Suprapubic skin (tissue), 4 donors: ENCODE measurements around the gene DGCR6L. TPM values are rescaled to one million over a fixed set of nuclear protein-coding genes. Genes with fewer than 3 reads are reported as not detected.
"Not testable (repeated sequence)": the region's sequence is repeated elsewhere in the genome, so short reads cannot be mapped to it uniquely, and the experiment has no call there.

ENCODE experiments used
- DNase-seq, 2 donors: peaks; one replicate each; pipeline ENCODE4 v3.0.0-alpha.2; 2019; ENCODE audit warnings: low spot score in 2 of 2
- H3K27ac ChIP-seq: fragments of 200-600 bp; sonication (generic); one replicate; pipeline ENCODE4 v1.5.1; 2019
- H3K27me3 ChIP-seq: fragments of 200-600 bp; sonication (generic); one replicate; pipeline ENCODE4 v1.5.1; 2019
- H3K36me3 ChIP-seq: fragments of 200-600 bp; sonication (generic); one replicate; pipeline ENCODE4 v1.5.1; 2019
- H3K4me1 ChIP-seq: fragments of 200-600 bp; sonication (generic); one replicate; pipeline ENCODE4 v1.5.1; 2019
- H3K4me3 ChIP-seq: fragments of 200-600 bp; sonication (generic); one replicate; pipeline ENCODE4 v1.5.1; 2019; ENCODE audit warnings: mild to moderate bottlenecking
- H3K9me3 ChIP-seq: fragments of 200-600 bp; sonication (generic); one replicate; pipeline ENCODE4 v1.5.1; 2019
- EP300 ChIP-seq: sonication (generic); formaldehyde crosslinking; IDR thresholded peaks from one replicate; pipeline ENCODE4 v1.6.1; 2017; ENCODE audit warnings: antibody characterized with exemption
- POLR2A ChIP-seq, 2 donors: fragments of 450-650 bp; IDR thresholded peaks; one replicate each; pipeline ENCODE4 v1.6.1; 2017; ENCODE audit warnings: antibody characterized with exemption in 2 of 2, mild to moderate bottlenecking in 2 of 2, moderate library complexity in 2 of 2
- POLR2AphosphoS5 ChIP-seq, 3 donors: sonication (generic); formaldehyde crosslinking; IDR thresholded peaks; one replicate each; pipeline ENCODE4 v1.6.1; 2017; ENCODE audit warnings: antibody characterized with exemption in 3 of 3
- WGBS: methylation state at CpG from one replicate; pipeline ENCODE4 v1.1.5; 2018; 5-methylcytosine and 5-hydroxymethylcytosine counted together
- total RNA-seq, 4 donors: library from RNA; depleted of rRNA; stranded (reverse); fragments of >200 nt; gene quantifications; one replicate each; pipeline ENCODE4 v1.1.0, GENCODE V29; 2016
- TF ChIP-seq, protein P1 (sequence below), 2 donors: fragments of 200-600 bp in 1 of 2; fragments of 450-650 bp in 1 of 2; sonication (generic) in 1 of 2; IDR thresholded peaks; one replicate each; pipeline ENCODE4 v1.5.1; 2016 to 2019; ENCODE audit warnings: antibody characterized with exemption in 2 of 2, mild to moderate bottlenecking in 1 of 2, moderate library complexity in 1 of 2

The DGCR6L gene
- total RNA-seq, 4 donors from 2014 or later = 45.9 to 75.2 (median 63.0) TPM

DNA sequence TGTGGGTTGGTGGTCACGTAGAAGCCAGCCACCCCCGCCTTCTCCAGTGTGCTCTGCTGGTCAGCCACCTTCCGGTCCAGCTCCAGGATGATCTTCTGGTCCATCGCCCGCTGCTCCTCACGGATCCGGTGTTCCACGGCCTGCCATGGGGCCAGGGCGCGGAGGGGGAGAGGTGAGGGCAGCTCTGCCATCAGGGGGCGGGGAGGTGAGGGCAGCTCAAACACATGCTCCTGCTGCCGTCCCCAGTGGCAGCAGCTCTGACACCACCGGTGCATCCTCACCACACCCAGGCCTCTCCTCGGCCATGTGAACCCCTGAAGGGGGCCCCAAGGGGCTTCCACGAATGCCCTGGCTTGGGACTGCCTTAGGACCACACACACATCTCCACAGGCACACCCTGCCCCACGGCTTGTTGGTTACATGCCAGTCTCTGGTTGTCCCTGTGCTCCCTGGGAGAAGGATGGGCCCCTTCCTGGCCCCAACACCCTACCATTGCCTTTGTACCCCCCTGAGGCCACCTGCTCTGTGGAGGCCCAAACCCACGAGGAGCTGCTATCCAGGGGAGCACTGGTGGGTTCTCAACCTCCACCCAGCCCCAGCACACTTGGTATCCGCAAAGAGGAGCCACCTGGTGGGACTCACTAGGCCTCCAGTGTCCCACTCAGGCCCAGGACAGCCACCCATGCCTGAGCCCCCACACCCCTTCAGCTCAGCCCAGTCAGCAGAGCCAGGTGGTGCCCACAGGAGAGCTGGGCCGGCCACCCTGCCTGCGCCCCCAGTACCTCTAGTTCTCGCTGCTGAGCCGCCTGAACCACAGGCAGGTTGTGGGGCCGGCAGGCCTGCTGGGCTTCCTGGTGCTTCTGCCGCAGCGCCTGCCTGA is 4.3 kb downstream of the DGCR6L start:
- Histone ChIP-seq H3K27me3 (no peaks in the 10 kb centered on the region), H3K27ac (no peak overlapping the region), H3K4me1 (peaks cover 36% of the 10 kb centered on the region), H3K9me3 (no peaks in the 10 kb centered on the region), H3K36me3 (peaks cover 12% of the 10 kb centered on the region), H3K4me3 (no peak overlapping the region)
- TF ChIP-seq POLR2AphosphoS5 (IDR thresholded peaks at IDR 0.05) (no peak), EP300 (no peak), POLR2A (IDR thresholded peaks at IDR 0.05) (no peak)
- TF ChIP-seq, protein P1, sequence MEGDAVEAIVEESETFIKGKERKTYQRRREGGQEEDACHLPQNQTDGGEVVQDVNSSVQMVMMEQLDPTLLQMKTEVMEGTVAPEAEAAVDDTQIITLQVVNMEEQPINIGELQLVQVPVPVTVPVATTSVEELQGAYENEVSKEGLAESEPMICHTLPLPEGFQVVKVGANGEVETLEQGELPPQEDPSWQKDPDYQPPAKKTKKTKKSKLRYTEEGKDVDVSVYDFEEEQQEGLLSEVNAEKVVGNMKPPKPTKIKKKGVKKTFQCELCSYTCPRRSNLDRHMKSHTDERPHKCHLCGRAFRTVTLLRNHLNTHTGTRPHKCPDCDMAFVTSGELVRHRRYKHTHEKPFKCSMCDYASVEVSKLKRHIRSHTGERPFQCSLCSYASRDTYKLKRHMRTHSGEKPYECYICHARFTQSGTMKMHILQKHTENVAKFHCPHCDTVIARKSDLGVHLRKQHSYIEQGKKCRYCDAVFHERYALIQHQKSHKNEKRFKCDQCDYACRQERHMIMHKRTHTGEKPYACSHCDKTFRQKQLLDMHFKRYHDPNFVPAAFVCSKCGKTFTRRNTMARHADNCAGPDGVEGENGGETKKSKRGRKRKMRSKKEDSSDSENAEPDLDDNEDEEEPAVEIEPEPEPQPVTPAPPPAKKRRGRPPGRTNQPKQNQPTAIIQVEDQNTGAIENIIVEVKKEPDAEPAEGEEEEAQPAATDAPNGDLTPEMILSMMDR (IDR thresholded peaks at IDR 0.05) = no peak
- peak in 1 of 2 donors; percentile 61 for DNase-seq
- WGBS = 80% methylated on average over 13 of the region's 25 CpGs

DNA sequence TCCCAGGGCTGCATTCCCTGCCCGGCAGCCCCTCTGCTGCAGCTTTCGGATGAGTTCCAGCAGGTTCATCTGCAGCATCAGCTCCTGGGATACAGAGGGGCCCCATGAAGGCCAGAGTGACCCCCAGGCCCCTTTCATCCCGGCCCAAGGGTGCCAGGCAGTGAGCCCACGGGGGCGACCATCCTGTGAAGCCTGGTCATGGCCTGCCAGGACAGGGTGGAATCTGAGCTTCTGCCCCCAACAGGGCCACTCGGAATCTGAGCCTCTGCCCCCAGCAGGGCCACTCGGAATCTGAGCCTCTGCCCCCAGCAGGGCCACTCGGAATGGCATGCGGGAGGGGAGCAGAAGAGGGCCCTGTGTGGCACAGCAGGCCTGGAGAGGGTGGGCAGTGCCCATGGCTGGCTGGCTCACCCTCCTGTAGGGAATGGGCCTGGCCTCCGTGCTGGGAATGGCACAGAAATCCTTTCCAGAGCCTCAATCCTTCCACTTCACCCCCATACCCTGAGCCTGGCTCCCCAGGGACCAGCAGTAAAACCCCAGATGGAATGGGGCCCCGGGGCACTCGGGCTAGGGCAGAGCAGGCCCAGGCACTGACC is 5.0 kb downstream of the DGCR6L start:
- not testable (repeated sequence) for H3K9me3 ChIP-seq, H3K27ac ChIP-seq, H3K4me3 ChIP-seq, H3K27me3 ChIP-seq
- DNase-seq = peak in 1 of 2 donors; percentile 60
- peaks cover 33% of the 10 kb centered on the region for H3K4me1 ChIP-seq
- 83% methylated on average over 2 of the region's 12 CpGs for WGBS
- H3K36me3 ChIP-seq = peaks cover 12% of the 10 kb centered on the region

DNA sequence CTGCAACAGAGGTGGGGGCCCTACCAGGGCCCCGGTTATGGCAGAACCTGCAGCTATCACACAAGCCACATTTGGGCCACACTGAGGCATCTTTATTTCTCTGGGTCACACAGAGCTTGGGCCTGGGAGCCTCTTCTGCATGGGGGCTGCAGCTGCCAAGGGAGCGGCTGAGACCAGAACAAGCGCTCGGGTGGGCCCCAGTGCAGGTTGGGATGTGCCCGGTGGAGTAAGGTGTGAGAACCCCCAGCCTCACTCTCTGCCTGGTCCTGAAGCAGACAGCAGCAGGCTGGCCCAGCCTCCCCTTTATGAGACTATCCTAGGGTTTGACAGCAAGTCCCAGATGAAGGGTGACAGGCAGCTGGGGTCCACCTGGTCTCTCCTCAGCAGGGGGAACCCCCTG is 5.7 kb downstream of the DGCR6L start:
- H3K27me3 ChIP-seq, H3K27ac ChIP-seq, DNase-seq, H3K4me3 ChIP-seq, H3K9me3 ChIP-seq: not testable (repeated sequence)
- H3K36me3 ChIP-seq = peaks cover 12% of the 10 kb centered on the region
- 94% methylated on average over 3 of the region's 5 CpGs for WGBS
- H3K4me1 ChIP-seq = peaks cover 32% of the 10 kb centered on the region

DNA sequence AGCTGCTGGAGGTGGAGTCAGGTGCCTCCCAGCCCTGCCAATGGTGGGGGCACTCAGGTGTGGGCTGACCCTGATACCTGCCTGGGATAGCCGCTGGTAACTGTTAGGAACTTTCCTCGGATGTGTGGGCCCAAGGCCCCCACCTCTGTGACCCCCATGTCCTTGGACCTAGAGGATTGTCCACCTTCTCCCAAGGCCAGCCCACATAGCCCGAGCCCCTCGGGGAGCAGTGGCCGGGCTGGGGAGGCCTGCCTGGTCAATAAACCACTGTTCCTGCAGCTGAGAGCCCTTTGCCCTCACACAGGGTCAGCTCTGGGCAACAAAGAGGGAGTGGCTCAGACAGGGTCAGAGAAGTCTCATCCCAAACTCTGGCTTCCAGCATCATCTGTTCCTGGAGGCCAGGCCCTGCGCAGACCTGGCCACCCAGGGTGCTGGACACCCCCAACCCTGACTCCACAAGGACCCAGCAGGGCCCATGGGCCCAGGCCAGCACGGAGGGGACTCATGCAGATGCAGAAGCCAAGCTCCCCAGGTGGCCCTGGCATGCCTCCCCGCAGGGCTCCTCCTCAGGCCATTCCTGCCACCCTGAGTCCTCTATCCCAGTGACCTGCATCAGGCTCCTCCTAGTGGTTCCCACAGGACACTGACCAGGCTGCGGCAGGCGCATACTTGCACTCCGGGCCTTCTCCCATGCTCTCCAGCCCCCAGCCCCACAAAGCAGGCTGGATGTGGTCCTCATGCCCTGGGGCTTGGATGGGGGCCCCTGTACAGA is 6.4 kb downstream of the DGCR6L start:
- peaks cover 27% of the 10 kb centered on the region for H3K4me1 ChIP-seq
- H3K9me3 ChIP-seq, H3K27me3 ChIP-seq, H3K4me3 ChIP-seq, H3K27ac ChIP-seq: not testable (repeated sequence)
- 96% methylated on average over 4 of the region's 11 CpGs for WGBS
- DNase-seq = peak in 1 of 2 donors; percentile 44
- H3K36me3 ChIP-seq = peaks cover 12% of the 10 kb centered on the region

DNA sequence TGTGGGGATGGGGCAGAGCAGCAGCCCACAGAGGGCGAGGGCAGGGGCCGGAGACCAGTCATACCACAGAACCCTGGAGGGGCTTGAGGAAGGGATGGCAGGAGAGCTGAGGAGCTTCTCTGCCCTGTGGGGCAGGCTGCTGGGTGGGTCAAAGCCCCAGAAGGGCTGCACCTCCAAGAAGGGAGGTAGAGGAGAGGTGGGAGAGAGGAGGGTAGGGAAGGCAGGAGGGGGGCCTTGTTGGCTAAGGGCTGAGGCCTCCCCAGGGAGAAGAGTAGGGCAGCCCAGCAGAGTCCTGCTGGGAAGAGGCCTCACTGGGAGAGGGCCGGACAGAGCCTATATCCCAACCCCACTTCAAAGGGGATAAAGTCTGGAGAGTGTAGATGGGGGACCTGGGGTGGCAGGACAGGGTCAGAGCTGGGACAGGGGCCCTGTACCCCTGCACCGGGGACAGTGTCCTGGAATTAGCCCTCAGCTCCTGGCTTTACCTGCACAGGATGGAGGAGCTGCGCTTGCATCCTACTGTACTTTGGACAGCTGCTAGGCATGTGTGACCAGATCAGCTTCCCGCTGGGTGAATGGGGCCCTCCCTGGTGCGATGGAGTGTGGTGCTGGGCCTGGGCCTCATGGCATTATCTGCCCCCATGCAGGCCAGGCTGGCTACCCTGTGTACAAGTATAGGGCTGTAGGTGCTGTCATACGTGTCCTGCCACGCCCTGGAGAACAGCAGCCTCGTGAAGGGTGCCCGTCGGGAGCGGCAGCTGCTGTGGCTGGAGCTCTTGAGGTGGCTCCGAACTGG is 7.3 kb downstream of the DGCR6L start:
- no peak overlapping the region for H3K27ac ChIP-seq
- 87% methylated on average over 6 of the region's 14 CpGs for WGBS
- TF ChIP-seq EP300 (no peak), POLR2A (IDR thresholded peaks at IDR 0.05) (no peak), POLR2AphosphoS5 (IDR thresholded peaks at IDR 0.05) (no peak)
- TF ChIP-seq, protein P1 (IDR thresholded peaks at IDR 0.05) = no peak
- H3K4me3 ChIP-seq = no peak overlapping the region
- DNase-seq = peak; percentile 51 to 66
- no peaks in the 10 kb centered on the region for H3K9me3 ChIP-seq
- H3K36me3 ChIP-seq = peaks cover 12% of the 10 kb centered on the region
- peaks cover 18% of the 10 kb centered on the region for H3K4me1 ChIP-seq
- H3K27me3 ChIP-seq = no peaks in the 10 kb centered on the region

DNA sequence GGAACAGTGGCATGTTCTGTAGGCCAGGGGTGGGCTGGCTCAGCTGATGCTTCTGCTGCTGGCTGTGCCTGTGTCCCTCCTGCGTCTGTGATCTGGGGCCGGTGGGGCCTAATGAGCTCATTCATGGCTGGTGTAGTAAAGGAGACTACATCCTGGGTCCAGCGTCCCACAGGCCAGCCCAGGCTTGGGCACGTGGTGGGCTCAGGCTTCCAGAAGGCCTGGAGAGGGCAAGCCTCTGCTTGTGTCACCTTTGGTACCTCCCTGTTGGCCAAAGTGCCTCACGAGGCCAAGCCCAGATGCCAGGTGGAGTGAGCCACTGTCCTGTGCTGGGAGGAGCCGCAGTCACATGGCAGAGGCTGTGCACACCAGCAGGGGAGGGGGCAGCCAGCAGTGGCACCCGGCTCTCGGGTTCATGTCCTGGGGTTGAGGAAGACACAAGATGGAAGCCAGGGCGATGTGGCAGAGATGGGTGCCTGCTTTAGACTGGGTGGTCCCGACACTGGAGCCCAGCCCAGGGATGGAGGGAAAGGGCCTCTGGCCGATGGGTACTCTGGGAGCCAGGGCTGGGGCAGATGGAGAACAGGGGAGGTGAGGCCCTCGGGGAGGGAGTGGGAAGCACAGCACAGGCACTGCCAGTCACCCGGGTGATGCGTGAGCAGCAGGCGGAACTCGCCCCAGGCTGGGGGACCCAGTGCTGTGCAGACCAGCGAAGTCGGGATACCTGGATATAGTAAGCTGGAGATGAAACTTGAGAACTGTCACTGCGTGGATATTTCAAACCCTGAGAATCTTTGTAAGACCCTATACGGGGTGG is 8.4 kb downstream of the DGCR6L start:
- H3K27me3 ChIP-seq, H3K4me3 ChIP-seq, H3K4me1 ChIP-seq, H3K9me3 ChIP-seq, H3K27ac ChIP-seq: not testable (repeated sequence)
- WGBS = 75% methylated on average over 12 of the region's 20 CpGs
- DNase-seq = peak; percentile 44 to 76
- peaks cover 12% of the 10 kb centered on the region for H3K36me3 ChIP-seq

DNA sequence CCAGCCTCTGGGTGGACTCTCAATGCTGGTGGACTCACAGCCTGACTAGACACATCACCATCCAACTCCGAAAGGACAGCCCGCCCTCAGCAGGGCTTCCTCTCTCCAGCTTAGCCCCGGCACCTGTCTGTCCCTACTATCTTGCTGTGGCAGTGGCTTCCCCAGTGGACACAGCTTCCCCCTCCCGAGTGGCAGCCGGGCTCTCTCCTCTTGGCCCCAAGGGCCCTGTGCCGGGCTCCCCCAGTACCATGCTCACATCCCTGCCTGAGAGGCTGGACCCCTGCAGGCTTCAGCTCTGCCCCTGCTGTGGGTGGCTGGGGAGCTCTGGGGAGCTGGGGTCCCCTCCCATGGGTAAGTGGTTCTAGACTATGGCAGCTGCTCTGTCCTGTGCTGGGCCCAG is 9.1 kb downstream of the DGCR6L start:
- 90% methylated on average over 2 of the region's 6 CpGs for WGBS
- not testable (repeated sequence) for H3K9me3 ChIP-seq, H3K4me1 ChIP-seq, H3K4me3 ChIP-seq, H3K27me3 ChIP-seq, H3K27ac ChIP-seq
- H3K36me3 ChIP-seq = peaks cover 12% of the 10 kb centered on the region
- DNase-seq = peak; percentile 42 to 47

DNA sequence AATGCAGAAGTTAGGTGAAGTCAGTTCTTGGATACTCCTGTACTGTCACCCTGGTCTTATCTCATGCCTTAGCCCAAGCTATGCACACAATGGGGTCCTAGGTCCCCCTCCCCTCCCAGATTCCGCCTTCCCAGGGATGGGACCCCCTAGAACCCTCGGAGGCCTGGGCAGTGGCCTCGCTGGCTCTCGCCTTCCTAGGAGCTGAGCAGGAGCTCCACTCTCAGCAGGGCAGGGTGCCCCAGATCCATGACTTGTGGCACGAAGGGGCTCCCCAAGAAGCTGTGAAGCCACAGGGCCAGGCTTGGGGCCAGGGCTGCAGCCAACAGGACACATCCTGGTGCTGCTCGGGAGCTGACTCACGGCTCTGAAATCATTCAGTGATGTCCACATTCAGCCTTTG is 9.7 kb downstream of the DGCR6L start:
- not testable (repeated sequence) for H3K4me3 ChIP-seq, H3K27ac ChIP-seq, H3K36me3 ChIP-seq, H3K4me1 ChIP-seq, H3K9me3 ChIP-seq, H3K27me3 ChIP-seq
- WGBS = 100% methylated on average over 4 of the region's 7 CpGs
- DNase-seq = peak; percentile 43 to 51

DNA sequence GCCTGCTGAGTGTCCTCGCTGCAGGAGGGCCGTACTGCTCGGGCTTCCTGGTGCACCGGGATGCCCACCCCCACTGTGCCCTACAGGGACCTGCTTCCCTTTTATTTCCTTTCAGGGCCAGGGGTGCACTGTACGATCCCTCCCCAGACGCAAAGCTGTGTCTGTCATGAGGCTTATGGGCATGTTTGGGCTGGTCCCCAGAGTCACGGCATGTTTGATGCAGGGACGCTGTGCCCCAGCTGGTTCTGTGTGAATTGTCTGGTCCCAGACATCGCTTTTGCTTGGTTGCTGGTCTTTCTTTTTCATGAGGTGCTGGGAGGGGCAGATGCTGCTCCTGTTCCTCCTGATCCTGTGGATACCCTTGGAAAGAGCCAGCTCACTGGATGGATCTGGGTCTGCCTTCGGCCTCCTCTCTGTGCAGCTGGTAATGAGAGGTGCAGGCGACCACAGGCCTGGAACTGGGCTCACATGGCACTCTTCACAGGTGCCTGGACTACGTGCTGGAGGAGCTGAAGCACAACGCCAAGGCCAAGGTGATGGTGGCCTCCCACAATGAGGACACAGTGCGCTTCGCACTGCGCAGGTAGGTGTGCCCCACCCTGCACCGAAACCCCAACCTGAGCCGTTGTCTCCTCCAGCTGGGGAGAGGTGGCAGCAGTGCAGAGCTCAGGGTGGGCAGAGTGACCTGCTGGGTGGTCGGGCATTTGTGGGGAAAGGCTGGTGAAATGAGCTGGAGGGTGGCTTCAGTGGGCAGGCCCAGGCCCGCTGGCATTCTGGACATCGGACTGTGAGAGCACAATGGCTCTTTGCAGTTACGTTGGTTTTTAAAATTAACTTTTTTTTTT is 10.8 kb downstream of the DGCR6L start:
- H3K36me3 ChIP-seq, H3K4me1 ChIP-seq, H3K4me3 ChIP-seq, H3K27me3 ChIP-seq, H3K9me3 ChIP-seq, H3K27ac ChIP-seq: not testable (repeated sequence)
- 70% methylated on average over 5 of the region's 22 CpGs for WGBS
- peak; percentile 37 to 47 for DNase-seq
